HepG2 (cell line): Measurements from ENCODE around the gene AUTS2. TPM values are rescaled to one million over a fixed set of nuclear protein-coding genes. Genes with fewer than 3 reads are reported as not detected.

Source experiments
- ATAC-seq: fragments of 200-7000 bp; cut with Tn5 transposase; 3 replicates; pipeline ENCODE4 v1.9.1; 2020; ENCODE audit warnings: mild to moderate bottlenecking, moderate library complexity
- BruUV-seq: library from RNA; stranded (reverse); fragments of 400-500 nt; replicated peaks from 2 replicates; lab custom pipeline; 2021; lab: Mats Ljungman, UMichigan
- CTCF ChIA-PET: fragments of 300-600 bp; formaldehyde crosslinking; extraction: SDS; loops from one replicate; lab custom pipeline; 2021; ENCODE audit warnings: low total read pairs, inconsistent platforms, low intra/inter-chr PET ratio; lab: Yijun Ruan, JAX
- POLR2A ChIA-PET: fragments of 350-600 bp; sonication (Branson Sonifier 250); formaldehyde crosslinking; loops from one replicate; lab custom pipeline; 2020; ENCODE audit warnings: antibody characterized with exemption, inconsistent platforms; lab: Yijun Ruan, JAX
- DNase-seq: peaks from one replicate; pipeline ENCODE4 v3.0.0-alpha.2; 2015; ENCODE audit warnings: low spot score
- FAIRE-seq: peaks from 3 replicates; lab custom pipeline; 2011; peaks lifted over from hg19 to GRCh38; lab: Jason Lieb, UNC
- H2AFZ ChIP-seq: one replicate; pipeline ENCODE4 v1.6.1; 2011; ENCODE audit warnings: low read length, inconsistent platforms
- H3K27ac ChIP-seq: fragments of 300-600 bp; 3 replicates; pipeline ENCODE4 v1.8.0; 2011; ENCODE audit warnings: mixed run types, mild to moderate bottlenecking, mixed read lengths, low read length, inconsistent platforms; ENCODE audit not compliant: insufficient read depth; ENCODE audit errors: extremely low read length
- H3K27me3 ChIP-seq, 2 experiments: fragments of 200-600 bp in 1 of 2; 2 replicates in 1 of 2; 3 replicates in 1 of 2; pipeline versions ENCODE4 v1.6.0 to v1.8.0; 2011; ENCODE audit warnings: low read length in 2 of 2, mild to moderate bottlenecking in 2 of 2, moderate library complexity in 2 of 2, inconsistent platforms in 1 of 2; ENCODE audit not compliant: insufficient read depth in 2 of 2, control insufficient read depth in 1 of 2
- H3K36me3 ChIP-seq, 2 experiments: fragments of 200-600 bp in 1 of 2; replicated peaks in 1 of 2; 2 replicates in 1 of 2; 3 replicates in 1 of 2; pipeline versions ENCODE4 v1.5.1 to v1.8.0; 2011; ENCODE audit warnings: low read length in 2 of 2, inconsistent platforms in 1 of 2; ENCODE audit not compliant: insufficient read depth in 2 of 2, control insufficient read depth in 1 of 2
- H3K4me1 ChIP-seq: 2 replicates; pipeline ENCODE4 v1.5.1; 2012; ENCODE audit warnings: low read length, inconsistent platforms; ENCODE audit not compliant: insufficient read depth
- H3K4me2 ChIP-seq: 2 replicates; pipeline ENCODE4 v1.6.0; 2011; ENCODE audit warnings: low read depth, low read length, inconsistent platforms
- H3K4me3 ChIP-seq, 3 experiments: fragments of 200-600 bp in 1 of 3; sonication (generic), shearing (Covaris generic) in 1 of 3; replicated peaks in 1 of 3; 2 replicates each; pipeline ENCODE4 v1.5.1; 2011 to 2016; ENCODE audit warnings: low read length in 3 of 3, inconsistent platforms in 2 of 3, low read depth in 2 of 3, mild to moderate bottlenecking in 2 of 3, control low read depth in 1 of 3, mixed read lengths in 1 of 3; ENCODE audit not compliant: insufficient read depth in 1 of 3
- H3K79me2 ChIP-seq: one replicate; pipeline ENCODE4 v1.6.1; 2011; ENCODE audit warnings: low read length, inconsistent platforms; ENCODE audit not compliant: insufficient read depth
- H3K9ac ChIP-seq: 2 replicates; pipeline ENCODE4 v1.6.0; 2011; ENCODE audit warnings: mild to moderate bottlenecking, low read depth, low read length, inconsistent platforms; ENCODE audit not compliant: insufficient read depth
- H3K9me3 ChIP-seq: 2 replicates; pipeline ENCODE4 v1.5.1; 2012; ENCODE audit warnings: mild to moderate bottlenecking, low read length
- H4K20me1 ChIP-seq: 2 replicates; pipeline ENCODE4 v1.6.0; 2011; ENCODE audit warnings: inconsistent platforms, mild to moderate bottlenecking, low read length, moderate library complexity; ENCODE audit not compliant: insufficient read depth
- CBX1 ChIP-seq: IDR thresholded peaks from one replicate; pipeline ENCODE4 v1.6.1; 2016; ENCODE audit warnings: antibody characterized with exemption, low read depth
- GATAD2A ChIP-seq: IDR thresholded peaks from 2 replicates; pipeline ENCODE4 v1.6.1; 2016
- KAT2B ChIP-seq: fragments of 150-350 bp; IDR thresholded peaks from 2 replicates; pipeline ENCODE4 v1.6.1; 2014; ENCODE audit warnings: low read depth, low read length, borderline replicate concordance
- KDM2A ChIP-seq: sonication (generic); formaldehyde crosslinking; IDR thresholded peaks from 2 replicates; pipeline ENCODE4 v1.4.0; 2020; ENCODE audit warnings: low read depth, missing genetic modification reagents, borderline replicate concordance
- KLF11 ChIP-seq: IDR thresholded peaks from 2 replicates; pipeline ENCODE4 v1.6.1; 2016; ENCODE audit warnings: missing compliant biosample characterization
- NFATC3 ChIP-seq: sonication (generic); formaldehyde crosslinking; IDR thresholded peaks from 2 replicates; pipeline ENCODE4 v1.5.1; 2020; ENCODE audit warnings: mild to moderate bottlenecking, missing genetic modification reagents
- PAWR ChIP-seq: sonication (generic); formaldehyde crosslinking; IDR thresholded peaks from 2 replicates; pipeline ENCODE4 v1.4.0; 2020; ENCODE audit warnings: missing genetic modification reagents, mild to moderate bottlenecking, borderline replicate concordance
- RELA ChIP-seq: sonication (generic); formaldehyde crosslinking; IDR thresholded peaks from 2 replicates; pipeline ENCODE4 v1.4.0; 2020; ENCODE audit warnings: missing genetic modification reagents
- REPIN1 ChIP-seq: sonication (generic); formaldehyde crosslinking; IDR thresholded peaks from 2 replicates; pipeline ENCODE4 v1.8.0; 2022; ENCODE audit warnings: missing genetic modification reagents, low read depth, mild to moderate bottlenecking, borderline replicate concordance
- RFXAP ChIP-seq: sonication (generic); formaldehyde crosslinking; IDR thresholded peaks from 2 replicates; pipeline ENCODE4 v1.4.0; 2020; ENCODE audit warnings: missing genetic modification reagents, borderline replicate concordance
- SIX4 ChIP-seq: sonication (generic); formaldehyde crosslinking; IDR thresholded peaks from 2 replicates; pipeline ENCODE4 v1.4.0; 2020; ENCODE audit warnings: missing genetic modification reagents
- ZFAT ChIP-seq: sonication (generic); formaldehyde crosslinking; conservative IDR thresholded peaks from 2 replicates; pipeline ENCODE4 v1.8.1; 2023; ENCODE audit warnings: missing genetic modification reagents, inconsistent platforms
- ZFP36L2 ChIP-seq: sonication (generic); formaldehyde crosslinking; IDR thresholded peaks from 2 replicates; pipeline ENCODE4 v1.4.0; 2020; ENCODE audit warnings: missing genetic modification reagents
- ZNF256 ChIP-seq: sonication (generic); formaldehyde crosslinking; conservative IDR thresholded peaks from 2 replicates; pipeline ENCODE4 v1.4.0; 2020; ENCODE audit warnings: missing genetic modification reagents
- ZNF362 ChIP-seq: sonication (generic); formaldehyde crosslinking; IDR thresholded peaks from 2 replicates; pipeline ENCODE4 v1.4.0; 2020; ENCODE audit warnings: missing genetic modification reagents, mild to moderate bottlenecking, borderline replicate concordance
- ZNF547 ChIP-seq: sonication (generic); formaldehyde crosslinking; IDR thresholded peaks from 2 replicates; pipeline ENCODE4 v1.5.1; 2020; ENCODE audit warnings: mild to moderate bottlenecking, missing genetic modification reagents
- ZNF589 ChIP-seq: sonication (generic); formaldehyde crosslinking; conservative IDR thresholded peaks from 2 replicates; pipeline ENCODE4 v1.8.0; 2022; ENCODE audit warnings: mild to moderate bottlenecking, moderate library complexity, missing genetic modification reagents
- ZNF607 ChIP-seq: sonication (generic); formaldehyde crosslinking; IDR thresholded peaks from 2 replicates; pipeline ENCODE4 v1.5.1; 2020; ENCODE audit warnings: missing genetic modification reagents, mild to moderate bottlenecking, borderline replicate concordance
- ZNF616 ChIP-seq: sonication (generic); formaldehyde crosslinking; IDR thresholded peaks from 2 replicates; pipeline ENCODE4 v1.5.0; 2020; ENCODE audit warnings: low read depth, mild to moderate bottlenecking, missing genetic modification reagents
- ZNF709 ChIP-seq: sonication (generic); formaldehyde crosslinking; IDR thresholded peaks from 2 replicates; pipeline ENCODE4 v1.5.0; 2020; ENCODE audit warnings: mild to moderate bottlenecking, missing genetic modification reagents
- ZNF75D ChIP-seq: sonication (generic); formaldehyde crosslinking; IDR thresholded peaks from 2 replicates; pipeline ENCODE4 v1.8.1; 2023; ENCODE audit warnings: missing genetic modification reagents, mild to moderate bottlenecking, borderline replicate concordance
- ZSCAN30 ChIP-seq: sonication (generic); formaldehyde crosslinking; IDR thresholded peaks from 2 replicates; pipeline ENCODE4 v1.5.0; 2020; ENCODE audit warnings: mild to moderate bottlenecking, missing genetic modification reagents
- WGBS: methylation state at CpG from one replicate; pipeline ENCODE4 v1.1.6; 2017; ENCODE audit warnings: low lambda C conversion rate; 5-methylcytosine and 5-hydroxymethylcytosine counted together
- in situ Hi-C: cut with HindIII; loops from 2 replicates; pipeline ENCODE4 v1.10.0; 2017; ENCODE audit warnings: low pct_unique_long_range_greater_than_20kb; ENCODE audit not compliant: extremely low pct_ligation_motif_present
- intact Hi-C: fragments of 100-400 bp; cut with micrococcal nuclease; formaldehyde crosslinking; loops from one replicate; pipeline ENCODE4 v1.10.0; 2022; ENCODE audit not compliant: unreplicated experiment
- polyA plus RNA-seq, 8 experiments: library from polyadenylated mRNA; depleted of rRNA in 3 of 8; stranded (reverse) in 7 of 8; unstranded in 1 of 8; fragments of >200 nt; fragmentation: Illumina TruSeq in 4 of 8; extraction: Trizol in 4 of 8; gene quantifications; 2 replicates each; pipeline versions ENCODE4 v1.2.1 to v1.2.3, GENCODE V29; 2011 to 2016; ENCODE audit warnings: low read depth in 4 of 8, missing spikeins in 1 of 8, mixed read lengths in 1 of 8; ENCODE audit not compliant: insufficient read depth in 1 of 8
- total RNA-seq, 5 experiments: library from RNA; depleted of rRNA; stranded (reverse); fragments of >200 nt; fragmentation: Illumina TruSeq; extraction: Trizol; gene quantifications; 2 replicates each; pipeline ENCODE4 v1.2.3, GENCODE V29; 2016; ENCODE audit warnings: low read depth in 1 of 5

Gene AUTS2
- total and polyA plus RNA-seq, 2 of the 13 experiments (the other 11 are each of a cell fraction or from before 2014, with no cell fraction given) = 0.38 TPM; not detected in 1

GRCh38 chr7:69612981-69613380 lies 14.7 kb downstream of the AUTS2 start:
- DNase-seq (no peak), FAIRE-seq (no peak), ATAC-seq (no peak)
- no peak overlapping the region for H3K9ac ChIP-seq
- in situ Hi-C loops = no loop called here
- TF ChIP-seq PAWR (CRISPR knock-in tag) = no peak
- TF ChIP-seq ZFP36L2 (CRISPR knock-in tag) = no peak
- no peak for TF ChIP-seq SIX4 (CRISPR knock-in tag)
- TF ChIP-seq ZNF709 = no peak
- no peak for TF ChIP-seq ZNF256
- TF ChIP-seq KDM2A (CRISPR knock-in tag) = no peak
- no peak for TF ChIP-seq RELA (CRISPR knock-in tag)
- TF ChIP-seq KAT2B = no peak
- H2AFZ ChIP-seq = no peak overlapping the region
- ChIA-PET POLR2A (no interaction called here), CTCF (no interaction called here)
- H3K27me3 ChIP-seq = no peaks in the 10 kb centered on the region; a peak in 1 of 5 replicates
- H3K4me3 ChIP-seq = no peak overlapping the region
- BruUV-seq = no TSS peak
- H3K4me1 ChIP-seq = no peaks in the 10 kb centered on the region
- H3K9me3 ChIP-seq = no peaks in the 10 kb centered on the region
- H4K20me1 ChIP-seq = no peaks in the 10 kb centered on the region
- H3K27ac ChIP-seq = no peak overlapping the region
- H3K36me3 ChIP-seq = no peaks in the 10 kb centered on the region
- no peak overlapping the region for H3K4me2 ChIP-seq
- no peaks in the 10 kb centered on the region for H3K79me2 ChIP-seq
- 62% methylated on average over 3 of the region's 3 CpGs for WGBS
- intact Hi-C loops = no loop called here

- POLR2A ChIA-PET = no interaction called here
- Histone ChIP-seq H3K9me3 (no peaks in the 10 kb centered on the region), H2AFZ (no peak overlapping the region), H3K27ac (no peak overlapping the region), H3K79me2 (no peaks in the 10 kb centered on the region), H4K20me1 (no peaks in the 10 kb centered on the region), H3K4me1 (no peaks in the 10 kb centered on the region), H3K4me2 (no peak overlapping the region), H3K9ac (no peak overlapping the region), H3K4me3 (no peak overlapping the region), H3K27me3 (no peaks in the 10 kb centered on the region), H3K36me3 (no peaks in the 10 kb centered on the region)
- in situ Hi-C loops = no loop called here
- TF ChIP-seq ZNF616 (CRISPR knock-in tag) = no peak
- TF ChIP-seq ZFAT (CRISPR knock-in tag) = no peak
- no peak for TF ChIP-seq REPIN1 (CRISPR knock-in tag)
- no peak for TF ChIP-seq ZNF75D (CRISPR knock-in tag)
- no peak for TF ChIP-seq NFATC3 (CRISPR knock-in tag)
- no peak for TF ChIP-seq RFXAP (CRISPR knock-in tag)
- no peak for TF ChIP-seq GATAD2A (CRISPR knock-in tag)
- no peak for TF ChIP-seq ZSCAN30 (CRISPR knock-in tag)
- TF ChIP-seq KLF11 = no peak
- TF ChIP-seq CBX1 = no peak
- no peak for TF ChIP-seq ZNF362 (CRISPR knock-in tag)
- no peak for TF ChIP-seq ZNF607 (CRISPR knock-in tag)
- TF ChIP-seq ZNF589 = no peak
- no peak for TF ChIP-seq ZNF547
- DNase-seq = no peak
- BruUV-seq = no TSS peak
- CTCF ChIA-PET = no interaction called here
- ATAC-seq = no peak
- WGBS = 0% methylated on average over 2 of the region's 2 CpGs
- intact Hi-C loops = no loop called here
- FAIRE-seq = no peak
Measured at GRCh38 chr7:69613846-69614245, 15.6 kb downstream of the AUTS2 start.
